SH-SY5Y (cell line): ENCODE results near the gene PLCXD3.
A peak's percentile ranks its signal among the peaks of the same experiment; 100 is the strongest.

Experiments
- GATA2 ChIP-seq: IDR thresholded peaks from 2 replicates; pipeline ENCODE4 v1.6.1; 2011; ENCODE audit warnings: mild to moderate bottlenecking, low read depth, low read length
- GATA3 ChIP-seq: IDR thresholded peaks from 2 replicates; pipeline ENCODE4 v1.6.1; 2011; ENCODE audit warnings: low read depth, mild to moderate bottlenecking, low read length, moderate library complexity

The PLCXD3 gene

GRCh38 chr5:41363343-41363986, 146.9 kb downstream of the PLCXD3 start:
- TF ChIP-seq GATA2, result no peak

DNA sequence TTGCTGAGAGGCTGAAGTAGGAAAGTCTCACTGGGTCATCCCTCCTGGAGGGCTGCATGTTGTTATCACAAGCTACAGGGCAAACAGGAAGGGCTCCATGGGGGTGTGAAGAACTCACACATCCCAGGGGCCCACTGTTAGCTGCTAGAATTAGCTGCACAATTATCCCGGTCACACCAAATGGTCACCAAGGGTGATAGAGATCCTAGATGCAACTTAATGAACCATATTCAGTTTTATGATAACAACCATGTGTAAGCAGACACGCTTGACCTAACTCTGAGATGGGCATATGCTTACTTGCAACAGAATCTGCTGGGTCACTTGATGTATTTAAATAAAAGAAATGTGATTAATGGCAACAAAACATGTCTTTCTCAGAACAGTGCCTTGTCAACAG, 153.6 kb downstream of the PLCXD3 start:
- no peak for TF ChIP-seq GATA3
- no peak for TF ChIP-seq GATA2

DNA sequence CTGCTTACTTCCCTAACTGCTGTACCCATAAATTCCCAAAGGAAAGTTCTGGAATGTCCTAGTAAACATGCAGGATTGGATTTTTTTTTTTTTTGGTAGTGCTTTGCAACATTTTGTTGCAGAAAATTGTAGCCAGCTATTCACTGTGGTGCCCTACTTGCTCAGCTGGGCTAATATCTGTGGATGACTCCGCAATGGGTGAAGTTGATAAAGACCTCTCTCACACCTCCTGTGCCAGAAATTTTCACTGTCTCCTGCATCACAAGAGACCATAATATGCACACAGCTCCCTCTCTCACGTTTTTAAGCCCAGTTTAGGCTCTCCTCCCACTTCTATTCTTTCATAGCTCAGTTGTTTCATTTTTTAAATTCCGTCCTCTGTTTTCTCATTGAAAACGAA, 160.6 kb downstream of the PLCXD3 start:
- TF ChIP-seq GATA3, result no peak
- TF ChIP-seq GATA2, result no peak

- no peak for TF ChIP-seq GATA3
- TF ChIP-seq GATA2, result no peak
Measured at GRCh38 chr5:41347569-41347968, 162.8 kb downstream of the PLCXD3 start.

DNA sequence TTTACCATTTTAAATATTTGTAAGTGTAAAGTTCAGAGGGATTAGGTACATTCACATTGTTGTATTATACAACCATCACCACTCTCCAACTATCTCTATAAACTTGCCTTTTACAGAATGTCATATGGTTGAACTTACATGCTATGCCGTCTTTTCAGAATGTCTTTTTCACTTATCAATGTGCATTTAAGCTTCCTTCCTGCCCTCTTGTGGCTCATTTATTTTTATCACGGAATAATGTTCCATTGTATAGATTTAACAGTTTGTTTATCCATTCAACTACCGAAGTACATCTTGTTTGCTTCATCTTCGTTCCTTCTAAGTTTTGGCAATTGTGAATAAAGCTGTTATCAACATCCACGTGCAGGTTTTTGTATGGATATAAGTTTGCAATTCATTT, 163.8 kb downstream of the PLCXD3 start:
- TF ChIP-seq GATA2 (no peak), GATA3 (no peak)

GRCh38 chr5:41345295-41345694, 165.1 kb downstream of the PLCXD3 start:
- TF ChIP-seq GATA2 (no peak), GATA3 (peak; percentile 60)

DNA sequence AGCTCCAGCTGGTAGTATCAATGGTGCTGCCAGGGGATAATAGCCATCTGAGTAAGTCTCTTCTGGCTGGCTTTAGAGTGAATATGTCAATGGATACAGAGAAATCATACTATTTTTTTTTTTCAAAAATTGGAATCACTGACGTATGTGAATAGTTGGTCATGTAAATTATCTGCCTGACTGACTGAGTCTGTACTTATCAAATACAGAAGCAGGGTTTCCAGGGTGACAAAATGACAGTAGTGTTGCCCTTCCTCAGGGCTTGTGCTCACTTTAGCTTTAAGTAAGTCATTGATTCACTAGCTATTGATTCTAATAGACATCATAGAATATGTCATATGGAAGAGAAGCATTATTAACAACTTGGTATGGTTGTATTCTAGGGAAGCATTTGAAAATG, 171.1 kb downstream of the PLCXD3 start:
- TF ChIP-seq GATA3 (no peak), GATA2 (no peak)

GRCh38 chr5:41338136-41338675, 172.2 kb downstream of the PLCXD3 start:
- TF ChIP-seq GATA3, result no peak

DNA sequence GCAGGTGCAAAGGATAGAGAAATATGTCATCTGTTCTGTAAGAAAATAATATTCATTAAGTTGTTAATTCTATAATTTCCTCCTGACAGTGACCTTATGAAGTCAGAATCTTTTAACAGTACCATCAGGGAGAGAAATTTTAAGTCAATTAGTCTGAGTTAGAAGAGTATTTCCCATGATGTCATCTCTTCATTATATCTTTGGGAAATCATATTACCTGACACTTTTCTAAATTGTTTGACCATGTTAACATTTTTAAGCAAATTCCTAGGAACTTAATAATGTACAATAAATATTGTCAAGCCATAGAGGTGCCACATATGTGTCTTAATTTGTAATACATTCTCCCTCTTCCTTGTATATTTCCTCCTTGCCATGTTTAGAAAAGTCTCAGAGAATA, 172.7 kb downstream of the PLCXD3 start:
- no peak for TF ChIP-seq GATA2

DNA sequence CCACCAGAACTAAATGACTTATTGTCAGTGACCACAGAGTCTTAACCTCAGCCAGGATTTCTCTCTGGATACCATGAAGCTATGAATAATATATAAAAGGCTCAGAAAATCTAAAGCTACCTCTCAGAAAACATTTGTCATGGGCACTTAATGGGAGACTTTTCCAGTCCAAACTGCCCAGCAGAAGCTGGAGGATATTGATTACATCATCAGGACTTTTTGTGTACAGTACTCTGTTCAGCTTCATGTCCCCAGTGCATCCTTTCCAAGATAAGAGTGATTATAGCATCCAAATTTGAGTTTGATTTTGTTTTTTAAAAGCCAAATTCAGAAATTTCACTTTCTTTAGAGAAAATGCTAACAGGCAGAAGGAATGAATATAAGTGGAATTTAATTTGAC, 173.2 kb downstream of the PLCXD3 start:
- no peak for TF ChIP-seq GATA3
- no peak for TF ChIP-seq GATA2

GRCh38 chr5:41336471-41336870, 173.9 kb downstream of the PLCXD3 start:
- TF ChIP-seq GATA2 (no peak), GATA3 (no peak)

DNA sequence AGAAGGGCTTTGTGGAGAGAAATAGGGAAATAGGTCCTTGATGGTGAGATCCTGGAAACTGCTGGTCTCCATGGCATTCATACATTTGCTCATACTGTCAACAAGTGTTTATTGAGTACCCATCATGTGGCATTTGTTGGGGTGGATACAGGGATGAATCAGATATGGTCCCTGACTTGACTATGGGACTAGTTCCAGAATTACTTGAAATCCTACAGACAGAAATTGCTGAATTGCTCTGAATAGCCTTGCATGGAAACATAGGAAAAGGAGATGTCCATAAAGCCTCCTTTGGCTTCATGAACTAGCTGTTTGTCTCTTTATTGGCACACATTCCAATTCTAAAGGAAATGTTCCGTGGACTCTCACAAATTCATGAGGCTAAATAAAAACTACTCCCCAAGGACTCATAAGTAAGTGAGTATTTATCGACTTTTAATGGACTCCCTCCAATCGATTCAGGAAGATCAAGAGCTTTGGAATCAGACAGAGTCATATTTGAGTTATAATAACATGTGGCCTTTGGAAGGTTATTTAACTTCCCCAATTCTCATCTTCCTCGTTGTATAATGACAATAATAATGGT, 174.7 kb downstream of the PLCXD3 start:
- TF ChIP-seq GATA3 (no peak), GATA2 (no peak)

DNA sequence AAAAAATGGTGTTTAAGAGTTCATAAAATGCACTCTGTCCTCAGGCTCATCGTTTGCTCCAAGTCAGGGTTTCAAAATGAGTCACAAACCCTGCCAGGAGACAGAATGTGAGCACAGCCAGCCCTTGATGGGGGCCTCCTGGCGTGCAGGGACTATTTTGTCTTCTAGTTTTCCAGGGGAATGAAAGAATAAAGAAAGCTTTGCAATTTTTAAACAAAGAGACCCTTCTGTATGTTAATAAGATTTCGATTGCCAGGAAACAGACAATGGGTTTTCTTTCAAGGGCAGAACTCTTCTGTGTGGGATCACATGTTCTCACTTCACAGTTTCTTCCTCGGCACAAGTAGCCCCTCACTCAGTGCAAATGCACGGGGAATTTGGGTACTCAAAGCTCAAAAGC, 175.6 kb downstream of the PLCXD3 start:
- TF ChIP-seq GATA2 (no peak), GATA3 (no peak)

DNA sequence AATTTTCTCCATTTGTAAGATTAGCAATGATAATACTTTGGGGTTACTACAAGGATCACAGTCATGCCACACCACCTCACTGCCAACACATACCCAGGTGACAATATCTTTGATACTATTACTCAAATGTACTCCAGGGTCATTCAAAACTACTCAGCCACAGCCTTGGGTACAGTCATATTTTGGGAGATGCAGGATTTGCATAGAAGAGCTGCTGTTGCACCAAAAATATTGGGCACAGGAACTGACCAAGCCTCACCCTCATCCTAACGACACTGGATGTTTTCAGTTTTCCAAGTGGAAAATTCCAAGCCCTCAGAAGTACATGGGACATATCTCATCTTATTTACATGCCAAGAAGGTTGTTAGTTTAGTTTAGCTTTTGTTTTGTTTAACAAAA, 176.2 kb downstream of the PLCXD3 start:
- TF ChIP-seq GATA2 (no peak), GATA3 (no peak)

DNA sequence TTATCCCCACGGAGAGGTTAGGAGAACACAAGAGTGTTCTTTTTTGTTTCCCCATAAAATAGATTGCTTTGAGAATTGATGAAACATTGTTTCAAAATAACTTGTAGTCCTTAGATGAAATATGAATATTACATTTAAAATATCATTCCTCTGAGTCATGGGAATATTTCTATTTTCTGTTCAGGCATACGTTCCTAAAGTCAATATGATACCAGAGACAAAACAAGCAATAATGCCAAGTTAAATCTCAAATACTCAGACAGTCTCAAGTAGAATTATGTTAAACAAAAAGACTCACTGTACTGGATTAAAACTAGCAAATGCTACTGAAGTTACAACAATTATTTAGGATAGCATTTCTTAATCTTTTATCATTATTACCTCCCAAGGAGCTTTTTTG, 185.3 kb downstream of the PLCXD3 start:
- no peak for TF ChIP-seq GATA3
- TF ChIP-seq GATA2, result no peak

- no peak for TF ChIP-seq GATA3
- no peak for TF ChIP-seq GATA2
Measured at GRCh38 chr5:41312478-41313060, 197.8 kb downstream of the PLCXD3 start.
